BLaER1 (cell line): ENCODE data around the gene LDHD.

ENCODE experiments used
- H3K27ac ChIP-seq: shearing (Covaris generic); formaldehyde crosslinking; 2 replicates; pipeline ENCODE4 v1.8.1; 2022
- H3K27me3 ChIP-seq: shearing (Covaris generic); formaldehyde crosslinking; 2 replicates; pipeline ENCODE4 v1.8.1; 2022
- H3K36me3 ChIP-seq: shearing (Covaris generic); formaldehyde crosslinking; 2 replicates; pipeline ENCODE4 v1.8.1; 2022
- H3K4me1 ChIP-seq: shearing (Covaris generic); formaldehyde crosslinking; 2 replicates; pipeline ENCODE4 v1.8.1; 2022
- H3K4me2 ChIP-seq: shearing (Covaris generic); formaldehyde crosslinking; 2 replicates; pipeline ENCODE4 v1.8.1; 2022
- H3K4me3 ChIP-seq: shearing (Covaris generic); formaldehyde crosslinking; 2 replicates; pipeline ENCODE4 v1.8.1; 2022
- H3K9ac ChIP-seq: shearing (Covaris generic); formaldehyde crosslinking; 2 replicates; pipeline ENCODE4 v1.8.1; 2022
- H3K9me3 ChIP-seq: shearing (Covaris generic); formaldehyde crosslinking; 2 replicates; pipeline ENCODE4 v1.8.1; 2022
- H4K20me1 ChIP-seq: shearing (Covaris generic); formaldehyde crosslinking; 2 replicates; pipeline ENCODE4 v1.8.1; 2022
- Cebpa-rat ChIP-seq: shearing (Covaris generic); IDR thresholded peaks from 2 replicates; pipeline ENCODE4 v1.8.1; 2022

LDHD gene

DNA sequence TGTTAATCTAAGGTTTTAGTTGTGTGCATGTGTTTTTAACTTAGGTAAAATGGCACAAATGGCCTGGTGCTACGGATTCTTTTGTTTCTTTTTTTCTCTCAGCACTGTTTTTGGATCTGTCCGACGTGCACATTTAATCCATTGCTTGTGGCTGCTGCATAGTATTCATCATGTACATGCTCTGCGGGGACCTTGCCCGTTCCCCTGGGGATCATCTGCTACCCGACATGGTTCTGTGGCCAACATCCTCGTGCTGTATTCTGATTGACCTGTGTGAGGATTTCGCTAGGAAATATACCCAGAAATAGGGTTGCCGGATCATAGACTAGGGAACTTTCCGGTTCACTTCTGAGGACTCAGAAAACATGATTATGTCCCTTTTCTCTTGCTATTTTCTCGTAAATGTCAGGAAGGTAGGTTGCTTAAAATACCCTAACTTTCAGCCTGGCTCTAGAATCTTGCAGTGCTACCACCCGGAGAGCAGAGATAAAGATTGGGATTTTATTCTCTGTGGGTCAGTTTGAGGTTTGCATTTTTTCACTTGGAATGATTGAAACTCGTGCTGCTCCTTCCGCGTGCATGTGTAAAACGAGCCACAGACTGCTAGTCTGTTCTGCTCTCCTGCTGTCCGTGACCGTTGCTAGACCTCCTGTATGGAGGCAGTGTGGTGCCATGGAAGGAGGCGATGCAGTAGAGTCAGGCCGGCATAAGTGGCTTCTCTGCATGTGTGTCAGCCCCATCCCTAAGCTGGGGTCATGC is 42.9 kb downstream of the LDHD start:
- Histone ChIP-seq H3K4me3 (peak overlapping the region; percentile 51), H3K27ac (peak overlapping the region; percentile 88), H3K27me3 (no peaks in the 10 kb centered on the region), H4K20me1 (peaks cover 37% of the 10 kb centered on the region), H3K9me3 (no peaks in the 10 kb centered on the region), H3K36me3 (peaks cover 37% of the 10 kb centered on the region), H3K4me1 (peaks cover 95% of the 10 kb centered on the region), H3K4me2 (peak overlapping the region; percentile 92), H3K9ac (peak overlapping the region; percentile 69)
- TF ChIP-seq Cebpa-rat: no peak

DNA sequence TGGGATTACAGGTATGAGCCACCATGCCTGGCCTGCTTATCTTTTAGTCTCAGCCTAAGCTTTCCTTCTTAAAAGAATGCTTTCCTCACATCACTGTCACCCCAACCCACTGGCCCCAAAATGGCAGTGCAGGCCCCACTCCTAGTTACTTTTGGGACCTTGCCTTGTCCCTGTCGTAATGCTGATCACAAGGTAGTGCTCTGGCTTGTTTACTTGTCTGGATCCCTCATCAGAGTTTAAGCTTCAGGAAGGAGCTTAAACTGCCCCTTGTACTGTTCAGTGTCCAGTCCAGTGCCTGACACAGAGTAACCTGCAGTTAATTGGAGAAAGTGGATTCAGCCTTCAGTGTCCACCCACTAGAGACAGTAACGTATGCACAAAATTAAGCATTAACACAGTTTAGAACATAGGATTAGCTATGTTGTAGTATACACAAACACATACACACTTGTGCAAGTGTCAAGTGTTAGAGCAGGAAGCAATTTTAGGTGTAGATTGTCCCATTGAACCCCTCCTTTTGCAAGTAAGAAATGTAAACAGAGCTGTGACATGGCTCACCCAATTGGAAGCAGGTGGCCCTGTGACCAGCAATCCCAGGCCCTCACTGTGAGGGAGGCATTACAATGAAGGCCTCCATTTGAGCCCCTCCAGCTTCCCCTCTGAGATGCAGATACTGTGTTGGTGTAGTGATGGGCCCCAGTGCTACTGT is 44.2 kb downstream of the LDHD start:
- Histone ChIP-seq H3K9ac (peak overlapping the region; percentile 69), H3K27ac (peak overlapping the region; percentile 88)
- TF ChIP-seq Cebpa-rat: no peak

DNA sequence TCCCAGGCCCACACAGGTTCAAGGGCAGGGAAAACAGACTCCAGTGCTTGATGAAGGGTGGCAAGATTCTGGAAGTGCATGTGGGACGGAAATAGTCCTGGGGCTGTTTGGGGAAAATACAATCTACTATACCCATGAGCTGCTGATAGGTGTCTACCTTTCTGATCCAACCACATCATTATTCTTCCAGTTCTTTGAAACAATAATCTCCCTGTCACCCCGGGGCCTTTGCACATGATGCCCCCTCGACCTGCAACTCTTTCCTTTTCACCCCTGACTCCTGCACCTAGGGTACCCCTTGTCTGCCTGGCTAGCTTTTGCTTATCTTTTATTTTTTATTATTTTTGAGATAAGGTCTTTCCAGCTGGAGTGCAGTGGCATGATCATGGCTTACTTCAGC is 45.0 kb downstream of the LDHD start:
- H3K4me1 ChIP-seq: peaks cover 95% of the 10 kb centered on the region
- TF ChIP-seq Cebpa-rat: no peak

More for the DNA sequence above, 44.2 kb downstream of the LDHD start:
- H3K9me3 ChIP-seq: no peaks in the 10 kb centered on the region
- H3K27me3 ChIP-seq: no peaks in the 10 kb centered on the region
- H3K4me1 ChIP-seq: peaks cover 95% of the 10 kb centered on the region
- peaks cover 51% of the 10 kb centered on the region for H4K20me1 ChIP-seq
- no peak overlapping the region for H3K4me3 ChIP-seq
- H3K4me2 ChIP-seq: peak overlapping the region; percentile 92
- peaks cover 30% of the 10 kb centered on the region for H3K36me3 ChIP-seq

GRCh38 chr16:75070012-75070841 is 46.4 kb downstream of the LDHD start:
- Histone ChIP-seq H3K4me3 (no peak overlapping the region), H3K4me1 (peaks cover 97% of the 10 kb centered on the region)

More for the DNA sequence above, 45.0 kb downstream of the LDHD start:
- Histone ChIP-seq H3K4me2 (peak overlapping the region; percentile 92), H3K4me3 (no peak overlapping the region), H4K20me1 (peaks cover 58% of the 10 kb centered on the region), H3K27ac (peak overlapping the region; percentile 88), H3K9ac (no peak overlapping the region), H3K27me3 (no peaks in the 10 kb centered on the region), H3K9me3 (no peaks in the 10 kb centered on the region), H3K36me3 (peaks cover 27% of the 10 kb centered on the region)

GRCh38 chr16:75068085-75069031 is 48.2 kb downstream of the LDHD start:
- Histone ChIP-seq H3K4me3 (no peak overlapping the region), H3K9me3 (no peaks in the 10 kb centered on the region), H3K4me2 (peak overlapping the region; percentile 59), H3K9ac (no peak overlapping the region), H3K4me1 (peaks cover 100% of the 10 kb centered on the region), H3K27me3 (no peaks in the 10 kb centered on the region), H4K20me1 (peaks cover 80% of the 10 kb centered on the region), H3K36me3 (peaks cover 33% of the 10 kb centered on the region), H3K27ac (peak overlapping the region; percentile 48; the same call in 1 of the 2 replicates)
- TF ChIP-seq Cebpa-rat: no peak

More at GRCh38 chr16:75070012-75070841, 46.4 kb downstream of the LDHD start:
- Histone ChIP-seq H3K4me2 (peak overlapping the region; percentile 20; the same call in 1 of the 2 replicates), H3K9ac (no peak overlapping the region), H3K27me3 (no peaks in the 10 kb centered on the region), H3K27ac (peak overlapping the region; percentile 29; the same call in 1 of the 2 replicates), H3K36me3 (peaks cover 33% of the 10 kb centered on the region), H4K20me1 (peaks cover 72% of the 10 kb centered on the region), H3K9me3 (no peaks in the 10 kb centered on the region)
- no peak for TF ChIP-seq Cebpa-rat

GRCh38 chr16:75066861-75067447 is 49.6 kb downstream of the LDHD start:
- H3K4me2 ChIP-seq: peak overlapping the region; percentile 59

GRCh38 chr16:75065521-75066149 is 50.9 kb downstream of the LDHD start:
- TF ChIP-seq Cebpa-rat: no peak
- Histone ChIP-seq H3K27me3 (no peaks in the 10 kb centered on the region), H3K4me1 (peaks cover 100% of the 10 kb centered on the region), H3K9me3 (no peaks in the 10 kb centered on the region), H3K27ac (peak overlapping the region; percentile 72), H4K20me1 (peaks cover 82% of the 10 kb centered on the region), H3K4me3 (no peak overlapping the region), H3K4me2 (peak overlapping the region; percentile 72), H3K9ac (no peak overlapping the region), H3K36me3 (peaks cover 38% of the 10 kb centered on the region)

More at GRCh38 chr16:75066861-75067447, 49.6 kb downstream of the LDHD start:
- Histone ChIP-seq H3K9me3 (no peaks in the 10 kb centered on the region), H3K36me3 (peaks cover 44% of the 10 kb centered on the region), H3K4me1 (peaks cover 100% of the 10 kb centered on the region), H3K4me3 (no peak overlapping the region), H3K9ac (no peak overlapping the region), H4K20me1 (peaks cover 80% of the 10 kb centered on the region), H3K27ac (no peak overlapping the region), H3K27me3 (no peaks in the 10 kb centered on the region)
- TF ChIP-seq Cebpa-rat: no peak

- H3K9ac ChIP-seq: no peak overlapping the region
- H3K4me3 ChIP-seq: no peak overlapping the region
- H3K36me3 ChIP-seq: peaks cover 38% of the 10 kb centered on the region
These were observed 51.5 kb downstream of the LDHD start for GRCh38 chr16:75065149-75065505.

More at GRCh38 chr16:75065149-75065505, 51.5 kb downstream of the LDHD start:
- Histone ChIP-seq H3K27ac (peak overlapping the region; percentile 72), H3K27me3 (no peaks in the 10 kb centered on the region), H3K4me1 (peaks cover 100% of the 10 kb centered on the region), H3K4me2 (peak overlapping the region; percentile 72), H4K20me1 (peaks cover 87% of the 10 kb centered on the region), H3K9me3 (no peaks in the 10 kb centered on the region)
- TF ChIP-seq Cebpa-rat: no peak
